GM20000 (cell line): ENCODE measurements around the gene MAGI2.

ENCODE experiments used
- DNase-seq: peaks from one replicate; pipeline ENCODE4 v3.0.0; 2012; ENCODE audit warnings: low spot score
- CTCF ChIP-seq: IDR thresholded peaks from 2 replicates; pipeline ENCODE4 v1.5.1; 2012; ENCODE audit warnings: mild to moderate bottlenecking, control low read depth; ENCODE audit errors: extremely low read depth, missing control alignments

Gene MAGI2

GRCh38 chr7:79142706-79143105, 310.8 kb downstream of the MAGI2 start:
- no peak for TF ChIP-seq CTCF
- no peak for DNase-seq

DNA sequence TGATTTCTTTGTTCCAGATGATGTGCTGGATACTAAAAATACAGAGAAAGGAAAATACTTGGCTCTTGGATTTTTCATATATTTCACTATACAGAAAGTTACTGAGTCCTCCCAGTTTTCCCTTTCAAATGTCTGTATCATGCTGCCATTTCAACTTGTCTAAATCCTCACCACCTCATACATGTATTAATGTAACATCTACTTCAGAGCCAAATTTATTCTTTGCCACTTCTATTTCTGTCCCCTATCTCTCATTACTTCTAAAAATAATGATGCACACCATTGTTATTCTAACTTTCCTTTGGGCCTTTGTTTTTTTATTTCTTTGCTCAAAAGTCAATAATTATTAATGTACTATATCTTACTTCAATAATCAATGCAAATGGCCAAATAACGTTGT, 312.2 kb downstream of the MAGI2 start:
- no peak for TF ChIP-seq CTCF

DNA sequence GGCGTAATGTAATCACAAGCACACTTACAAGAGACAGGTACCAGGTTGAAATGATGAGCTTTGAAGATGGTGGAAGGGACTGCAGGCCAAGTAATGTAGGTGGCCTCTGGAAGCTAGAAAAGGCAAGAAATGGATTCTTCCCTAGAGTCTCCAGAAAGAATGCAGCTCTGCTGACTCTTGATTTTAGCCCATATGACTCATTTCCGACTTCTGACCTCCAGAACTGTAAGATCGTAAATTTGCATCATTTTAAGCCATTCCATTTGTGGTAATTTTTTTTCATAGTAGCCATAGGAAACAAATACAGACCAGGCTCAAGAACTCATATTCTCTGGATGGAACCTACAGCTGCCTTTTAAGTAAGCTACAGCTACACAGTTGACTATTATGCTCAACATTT, 315.5 kb downstream of the MAGI2 start:
- no peak for DNase-seq

More for the DNA sequence above, 312.2 kb downstream of the MAGI2 start:
- DNase-seq = no peak

GRCh38 chr7:79132844-79133451, 320.5 kb downstream of the MAGI2 start:
- no peak for TF ChIP-seq CTCF
- DNase-seq = no peak

More for the DNA sequence above, 315.5 kb downstream of the MAGI2 start:
- no peak for TF ChIP-seq CTCF

- TF ChIP-seq CTCF = no peak
- no peak for DNase-seq
Measured at GRCh38 chr7:79130715-79131114, 322.8 kb downstream of the MAGI2 start.

- no peak for TF ChIP-seq CTCF
- no peak for DNase-seq
Measured at GRCh38 chr7:79124331-79124730, 329.1 kb downstream of the MAGI2 start.

DNA sequence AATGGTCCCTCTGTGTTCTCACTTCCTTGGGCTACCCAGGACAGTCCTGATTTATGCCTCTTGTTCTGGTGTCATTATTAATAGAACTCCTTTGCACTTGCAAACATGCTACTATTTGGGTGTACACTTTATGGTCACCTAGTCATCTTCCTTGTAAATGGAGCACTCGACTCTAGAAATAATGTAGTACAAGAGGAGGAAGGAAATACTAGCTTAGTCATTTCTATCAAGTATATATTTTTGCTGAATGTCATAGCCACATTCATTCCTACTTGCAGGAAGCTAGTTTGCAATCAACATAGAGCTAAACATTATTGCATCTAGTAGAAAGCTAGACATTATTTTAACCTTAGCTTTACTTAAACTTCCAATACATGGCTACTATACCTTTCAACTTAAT, 335.3 kb downstream of the MAGI2 start:
- TF ChIP-seq CTCF = no peak
- DNase-seq = no peak
